Panc1 (cell line): ENCODE measurements around the gene ALG14. TPM values are rescaled to one million over a fixed set of nuclear protein-coding genes. Genes with fewer than 3 reads are reported as not detected.

ENCODE experiments used
- ATAC-seq: fragments of 200-7000 bp; cut with Tn5 transposase; 2 replicates; pipeline ENCODE4 v1.9.1; 2020; ENCODE audit warnings: mild to moderate bottlenecking, moderate library complexity
- BruUV-seq: library from RNA; stranded (reverse); fragments of 400-500 nt; replicated peaks from 2 replicates; lab custom pipeline; 2021; lab: Mats Ljungman, UMichigan
- CTCF ChIA-PET: fragments of 300-600 bp; sonication (Branson Sonifier 250); formaldehyde crosslinking; loops from one replicate; lab custom pipeline; 2022; ENCODE audit warnings: antibody characterized with exemption; lab: Charles Lee
- POLR2A ChIA-PET: fragments of 300-600 bp; sonication (Branson Sonifier 250); formaldehyde crosslinking; loops from one replicate; lab custom pipeline; 2022; ENCODE audit warnings: antibody characterized with exemption; lab: Charles Lee
- DNase-seq: peaks from one replicate; pipeline ENCODE4 v3.0.0-alpha.2; 2010; ENCODE audit warnings: low read depth, low spot score
- H3K27ac ChIP-seq: 2 replicates; pipeline ENCODE4 v1.5.1; 2011; ENCODE audit warnings: mild to moderate bottlenecking, low read length, inconsistent platforms
- H3K27me3 ChIP-seq: fragments of 200-500 bp; sonication (Bioruptor generic); 2 replicates; pipeline ENCODE4 v1.6.0; 2014; ENCODE audit warnings: low read length, inconsistent platforms; ENCODE audit not compliant: control insufficient read depth, insufficient read depth
- H3K36me3 ChIP-seq: fragments of 200-500 bp; sonication (Bioruptor generic); 2 replicates; pipeline ENCODE4 v1.5.1; 2014; ENCODE audit warnings: inconsistent platforms, mild to moderate bottlenecking, low read length, moderate library complexity; ENCODE audit not compliant: control insufficient read depth, insufficient read depth
- H3K4me1 ChIP-seq: 2 replicates; pipeline ENCODE4 v1.5.1; 2011; ENCODE audit warnings: inconsistent platforms, mild to moderate bottlenecking, low read length, moderate library complexity; ENCODE audit not compliant: control insufficient read depth, insufficient read depth
- H3K4me3 ChIP-seq, 2 experiments: 2 replicates each; pipeline ENCODE4 v1.5.1; 2011 to 2012; ENCODE audit warnings: low read depth in 2 of 2, low read length in 2 of 2, mild to moderate bottlenecking in 2 of 2, inconsistent platforms in 1 of 2, moderate library complexity in 1 of 2
- H3K9me3 ChIP-seq: fragments of 200-500 bp; sonication (Bioruptor generic); 2 replicates; pipeline ENCODE4 v1.5.1; 2014; ENCODE audit warnings: low read depth, mild to moderate bottlenecking, inconsistent platforms, low read length, moderate library complexity; ENCODE audit not compliant: control insufficient read depth, insufficient read depth
- POLR2AphosphoS5 ChIP-seq: IDR thresholded peaks from 2 replicates; pipeline ENCODE4 v1.6.1; 2012; ENCODE audit warnings: mild to moderate bottlenecking, low read depth, low read length, moderate library complexity
- SIN3A ChIP-seq: IDR thresholded peaks from 2 replicates; pipeline ENCODE4 v1.6.1; 2012; ENCODE audit warnings: low read depth, mild to moderate bottlenecking, low read length, moderate library complexity, borderline replicate concordance; ENCODE audit not compliant: insufficient read depth
- TCF7L2 ChIP-seq: IDR thresholded peaks from 2 replicates; pipeline ENCODE4 v1.6.1; 2011; ENCODE audit warnings: mild to moderate bottlenecking, low read depth, low read length, inconsistent platforms
- in situ Hi-C: cut with HindIII; loops from 2 replicates; pipeline ENCODE4 v1.10.0; 2016; ENCODE audit warnings: low sequenced_read_pairs, low pct_unique_long_range_greater_than_20kb
- intact Hi-C: fragments of 100-400 bp; cut with micrococcal nuclease; formaldehyde crosslinking; loops from one replicate; pipeline ENCODE4 v1.10.0; 2022; ENCODE audit not compliant: unreplicated experiment
- total RNA-seq: library from RNA; stranded (reverse); gene quantifications from one replicate; pipeline ENCODE4 v1.2.1, GENCODE V29; 2021; ENCODE audit not compliant: unreplicated experiment
- TF ChIP-seq, protein P1 (sequence below), 2 experiments: IDR thresholded peaks; 2 replicates each; pipeline ENCODE4 v1.6.1; 2011 to 2012; ENCODE audit warnings: low read depth in 2 of 2, control low read depth in 1 of 2, low read length in 1 of 2, mild to moderate bottlenecking in 1 of 2, moderate library complexity in 1 of 2; ENCODE audit not compliant: insufficient read depth in 1 of 2
- TF ChIP-seq, protein P2 (sequence below): fragments of 450-650 bp; IDR thresholded peaks from 2 replicates; pipeline ENCODE4 v1.5.1; 2017; ENCODE audit warnings: mild to moderate bottlenecking

Gene ALG14
- total RNA-seq, 1 experiment from 2014 or later = 4.1 TPM

DNA sequence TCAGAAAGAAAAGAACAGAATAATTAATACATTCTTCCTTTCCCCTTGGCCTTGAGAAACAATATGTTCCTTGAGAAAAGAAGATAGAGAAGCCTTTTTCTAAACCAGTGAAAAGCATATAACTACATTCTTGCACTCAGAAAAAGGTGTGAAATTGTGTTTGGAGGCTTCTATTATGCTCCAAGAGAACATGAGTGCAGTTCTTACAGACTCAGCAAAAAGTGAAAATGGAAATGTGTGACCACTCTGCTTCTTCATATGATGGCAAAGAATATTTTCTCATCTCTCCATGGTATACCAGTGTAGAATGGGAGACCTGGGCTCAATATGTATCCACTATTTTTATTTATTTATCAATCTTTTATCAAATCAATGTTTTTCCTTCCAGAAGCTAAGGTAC, 43.2 kb downstream of the ALG14 start:
- no TSS peak for BruUV-seq
- TF ChIP-seq POLR2AphosphoS5 (no peak), SIN3A (no peak), TCF7L2 (no peak)
- TF ChIP-seq, protein P1, sequence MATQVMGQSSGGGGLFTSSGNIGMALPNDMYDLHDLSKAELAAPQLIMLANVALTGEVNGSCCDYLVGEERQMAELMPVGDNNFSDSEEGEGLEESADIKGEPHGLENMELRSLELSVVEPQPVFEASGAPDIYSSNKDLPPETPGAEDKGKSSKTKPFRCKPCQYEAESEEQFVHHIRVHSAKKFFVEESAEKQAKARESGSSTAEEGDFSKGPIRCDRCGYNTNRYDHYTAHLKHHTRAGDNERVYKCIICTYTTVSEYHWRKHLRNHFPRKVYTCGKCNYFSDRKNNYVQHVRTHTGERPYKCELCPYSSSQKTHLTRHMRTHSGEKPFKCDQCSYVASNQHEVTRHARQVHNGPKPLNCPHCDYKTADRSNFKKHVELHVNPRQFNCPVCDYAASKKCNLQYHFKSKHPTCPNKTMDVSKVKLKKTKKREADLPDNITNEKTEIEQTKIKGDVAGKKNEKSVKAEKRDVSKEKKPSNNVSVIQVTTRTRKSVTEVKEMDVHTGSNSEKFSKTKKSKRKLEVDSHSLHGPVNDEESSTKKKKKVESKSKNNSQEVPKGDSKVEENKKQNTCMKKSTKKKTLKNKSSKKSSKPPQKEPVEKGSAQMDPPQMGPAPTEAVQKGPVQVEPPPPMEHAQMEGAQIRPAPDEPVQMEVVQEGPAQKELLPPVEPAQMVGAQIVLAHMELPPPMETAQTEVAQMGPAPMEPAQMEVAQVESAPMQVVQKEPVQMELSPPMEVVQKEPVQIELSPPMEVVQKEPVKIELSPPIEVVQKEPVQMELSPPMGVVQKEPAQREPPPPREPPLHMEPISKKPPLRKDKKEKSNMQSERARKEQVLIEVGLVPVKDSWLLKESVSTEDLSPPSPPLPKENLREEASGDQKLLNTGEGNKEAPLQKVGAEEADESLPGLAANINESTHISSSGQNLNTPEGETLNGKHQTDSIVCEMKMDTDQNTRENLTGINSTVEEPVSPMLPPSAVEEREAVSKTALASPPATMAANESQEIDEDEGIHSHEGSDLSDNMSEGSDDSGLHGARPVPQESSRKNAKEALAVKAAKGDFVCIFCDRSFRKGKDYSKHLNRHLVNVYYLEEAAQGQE (IDR thresholded peaks at IDR 0.05; ENCODE audit: insufficient read depth in 1 of 2, low read depth in 2 of 2, low read length in 1 of 2) = no peak
- TF ChIP-seq, protein P2, sequence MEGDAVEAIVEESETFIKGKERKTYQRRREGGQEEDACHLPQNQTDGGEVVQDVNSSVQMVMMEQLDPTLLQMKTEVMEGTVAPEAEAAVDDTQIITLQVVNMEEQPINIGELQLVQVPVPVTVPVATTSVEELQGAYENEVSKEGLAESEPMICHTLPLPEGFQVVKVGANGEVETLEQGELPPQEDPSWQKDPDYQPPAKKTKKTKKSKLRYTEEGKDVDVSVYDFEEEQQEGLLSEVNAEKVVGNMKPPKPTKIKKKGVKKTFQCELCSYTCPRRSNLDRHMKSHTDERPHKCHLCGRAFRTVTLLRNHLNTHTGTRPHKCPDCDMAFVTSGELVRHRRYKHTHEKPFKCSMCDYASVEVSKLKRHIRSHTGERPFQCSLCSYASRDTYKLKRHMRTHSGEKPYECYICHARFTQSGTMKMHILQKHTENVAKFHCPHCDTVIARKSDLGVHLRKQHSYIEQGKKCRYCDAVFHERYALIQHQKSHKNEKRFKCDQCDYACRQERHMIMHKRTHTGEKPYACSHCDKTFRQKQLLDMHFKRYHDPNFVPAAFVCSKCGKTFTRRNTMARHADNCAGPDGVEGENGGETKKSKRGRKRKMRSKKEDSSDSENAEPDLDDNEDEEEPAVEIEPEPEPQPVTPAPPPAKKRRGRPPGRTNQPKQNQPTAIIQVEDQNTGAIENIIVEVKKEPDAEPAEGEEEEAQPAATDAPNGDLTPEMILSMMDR = no peak
- Histone ChIP-seq H3K4me1 (no peaks in the 10 kb centered on the region), H3K27ac (no peak overlapping the region), H3K27me3 (no peaks in the 10 kb centered on the region), H3K4me3 (no peak overlapping the region), H3K36me3 (no peaks in the 10 kb centered on the region), H3K9me3 (no peaks in the 10 kb centered on the region)
- ChIA-PET POLR2A (no interaction called here), CTCF (interaction anchor here (0.6 kb wide), 2 partner anchors 11 to 220 kb away, joined by 3 to 4 read pairs; no protein-coding TSS in a partner anchor)
- DNase-seq = no peak
- no peak for ATAC-seq
- in situ Hi-C loops (no loop called here), intact Hi-C loops (no loop called here)

DNA sequence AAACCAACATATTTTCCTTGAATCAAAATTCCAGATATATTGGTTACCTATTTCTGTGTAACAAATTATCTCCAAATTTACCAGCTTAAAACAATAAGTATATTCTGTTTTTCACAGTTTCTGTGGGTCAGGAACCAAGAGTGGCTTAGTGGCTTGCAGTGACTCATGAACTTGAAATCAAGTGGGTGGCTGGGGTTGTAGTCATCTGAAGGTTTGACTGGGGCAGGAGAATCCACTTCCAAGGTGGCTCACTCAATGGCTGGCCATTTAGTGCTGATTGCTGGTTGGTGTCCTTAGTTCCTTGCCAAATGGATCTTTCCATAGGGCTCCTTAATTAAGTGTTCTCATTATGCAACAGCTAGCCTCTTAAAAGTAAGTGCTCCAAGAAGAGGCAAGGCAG, 43.8 kb downstream of the ALG14 start:
- intact Hi-C loops (no loop called here), in situ Hi-C loops (no loop called here)
- H3K4me1 ChIP-seq = no peaks in the 10 kb centered on the region
- H3K27ac ChIP-seq = no peak overlapping the region
- H3K9me3 ChIP-seq = no peaks in the 10 kb centered on the region
- ATAC-seq (no peak), DNase-seq (no peak)
- no peaks in the 10 kb centered on the region for H3K36me3 ChIP-seq
- TF ChIP-seq, protein P2 = no peak
- TF ChIP-seq TCF7L2 (no peak), SIN3A (no peak), POLR2AphosphoS5 (no peak)
- TF ChIP-seq, protein P1 (IDR thresholded peaks at IDR 0.05; ENCODE audit: insufficient read depth in 1 of 2, low read depth in 2 of 2, low read length in 1 of 2) = no peak
- ChIA-PET CTCF (no interaction called here), POLR2A (interaction anchor here (0.6 kb wide), 1 partner anchor 214 kb away, joined by 3 read pairs; no protein-coding TSS in a partner anchor)
- BruUV-seq = no TSS peak
- no peak overlapping the region for H3K4me3 ChIP-seq
- H3K27me3 ChIP-seq = no peaks in the 10 kb centered on the region
